HepG2 (cell line): ENCODE results near the gene PCBP2. TPM values are rescaled to one million over a fixed set of nuclear protein-coding genes. Genes with fewer than 3 reads are reported as not detected.

Experiments
- ATAC-seq: fragments of 200-7000 bp; cut with Tn5 transposase; 3 replicates; pipeline ENCODE4 v1.9.1; 2020; ENCODE audit warnings: mild to moderate bottlenecking, moderate library complexity
- BruUV-seq: library from RNA; stranded (reverse); fragments of 400-500 nt; replicated peaks from 2 replicates; lab custom pipeline; 2021; lab: Mats Ljungman, UMichigan
- CTCF ChIA-PET: fragments of 300-600 bp; formaldehyde crosslinking; extraction: SDS; loops from one replicate; lab custom pipeline; 2021; ENCODE audit warnings: low total read pairs, inconsistent platforms, low intra/inter-chr PET ratio; lab: Yijun Ruan, JAX
- POLR2A ChIA-PET: fragments of 350-600 bp; sonication (Branson Sonifier 250); formaldehyde crosslinking; loops from one replicate; lab custom pipeline; 2020; ENCODE audit warnings: antibody characterized with exemption, inconsistent platforms; lab: Yijun Ruan, JAX
- DNase-seq: peaks from one replicate; pipeline ENCODE4 v3.0.0-alpha.2; 2015; ENCODE audit warnings: low spot score
- FAIRE-seq: peaks from 3 replicates; lab custom pipeline; 2011; peaks lifted over from hg19 to GRCh38; lab: Jason Lieb, UNC
- H2AFZ ChIP-seq: one replicate; pipeline ENCODE4 v1.6.1; 2011; ENCODE audit warnings: low read length, inconsistent platforms
- H3K27ac ChIP-seq: fragments of 300-600 bp; 3 replicates; pipeline ENCODE4 v1.8.0; 2011; ENCODE audit warnings: mixed run types, mild to moderate bottlenecking, mixed read lengths, low read length, inconsistent platforms; ENCODE audit not compliant: insufficient read depth; ENCODE audit errors: extremely low read length
- H3K27me3 ChIP-seq, 2 experiments: fragments of 200-600 bp in 1 of 2; 2 replicates in 1 of 2; 3 replicates in 1 of 2; pipeline versions ENCODE4 v1.6.0 to v1.8.0; 2011; ENCODE audit warnings: low read length in 2 of 2, mild to moderate bottlenecking in 2 of 2, moderate library complexity in 2 of 2, inconsistent platforms in 1 of 2; ENCODE audit not compliant: insufficient read depth in 2 of 2, control insufficient read depth in 1 of 2
- H3K36me3 ChIP-seq, 2 experiments: fragments of 200-600 bp in 1 of 2; replicated peaks in 1 of 2; 2 replicates in 1 of 2; 3 replicates in 1 of 2; pipeline versions ENCODE4 v1.5.1 to v1.8.0; 2011; ENCODE audit warnings: low read length in 2 of 2, inconsistent platforms in 1 of 2; ENCODE audit not compliant: insufficient read depth in 2 of 2, control insufficient read depth in 1 of 2
- H3K4me1 ChIP-seq: 2 replicates; pipeline ENCODE4 v1.5.1; 2012; ENCODE audit warnings: low read length, inconsistent platforms; ENCODE audit not compliant: insufficient read depth
- H3K4me2 ChIP-seq: 2 replicates; pipeline ENCODE4 v1.6.0; 2011; ENCODE audit warnings: low read depth, low read length, inconsistent platforms
- H3K4me3 ChIP-seq, 3 experiments: fragments of 200-600 bp in 1 of 3; sonication (generic), shearing (Covaris generic) in 1 of 3; replicated peaks in 1 of 3; 2 replicates each; pipeline ENCODE4 v1.5.1; 2011 to 2016; ENCODE audit warnings: low read length in 3 of 3, inconsistent platforms in 2 of 3, low read depth in 2 of 3, mild to moderate bottlenecking in 2 of 3, control low read depth in 1 of 3, mixed read lengths in 1 of 3; ENCODE audit not compliant: insufficient read depth in 1 of 3
- H3K79me2 ChIP-seq: one replicate; pipeline ENCODE4 v1.6.1; 2011; ENCODE audit warnings: low read length, inconsistent platforms; ENCODE audit not compliant: insufficient read depth
- H3K9ac ChIP-seq: 2 replicates; pipeline ENCODE4 v1.6.0; 2011; ENCODE audit warnings: mild to moderate bottlenecking, low read depth, low read length, inconsistent platforms; ENCODE audit not compliant: insufficient read depth
- H3K9me3 ChIP-seq: 2 replicates; pipeline ENCODE4 v1.5.1; 2012; ENCODE audit warnings: mild to moderate bottlenecking, low read length
- H4K20me1 ChIP-seq: 2 replicates; pipeline ENCODE4 v1.6.0; 2011; ENCODE audit warnings: inconsistent platforms, mild to moderate bottlenecking, low read length, moderate library complexity; ENCODE audit not compliant: insufficient read depth
- ARNTL ChIP-seq: sonication (generic); formaldehyde crosslinking; IDR thresholded peaks from 2 replicates; pipeline ENCODE4 v1.4.0; 2020; ENCODE audit warnings: mild to moderate bottlenecking, missing genetic modification reagents
- EEA1 ChIP-seq: sonication (generic); formaldehyde crosslinking; IDR thresholded peaks from 2 replicates; pipeline ENCODE4 v1.5.1; 2020; ENCODE audit warnings: mild to moderate bottlenecking, missing genetic modification reagents, borderline replicate concordance
- FOSL2 ChIP-seq: sonication (generic); formaldehyde crosslinking; IDR thresholded peaks from 2 replicates; pipeline ENCODE4 v1.4.0; 2020; ENCODE audit warnings: missing genetic modification reagents
- FOXA3 ChIP-seq: IDR thresholded peaks from 2 replicates; pipeline ENCODE4 v1.6.1; 2016; ENCODE audit warnings: missing genetic modification reagents, missing compliant biosample characterization
- GATA4 ChIP-seq: sonication (generic); IDR thresholded peaks from 2 replicates; pipeline ENCODE4 v1.6.1; 2016; ENCODE audit warnings: antibody characterized with exemption, low read depth, borderline replicate concordance
- IRX3 ChIP-seq: sonication (generic); formaldehyde crosslinking; IDR thresholded peaks from 2 replicates; pipeline ENCODE4 v1.8.1; 2023; ENCODE audit warnings: mild to moderate bottlenecking, low read depth, missing genetic modification reagents, borderline replicate concordance
- PHF20 ChIP-seq: sonication (generic); formaldehyde crosslinking; IDR thresholded peaks from 2 replicates; pipeline ENCODE4 v1.5.0; 2020; ENCODE audit warnings: mild to moderate bottlenecking, missing genetic modification reagents
- PHF8 ChIP-seq: sonication (generic); formaldehyde crosslinking; IDR thresholded peaks from 2 replicates; pipeline ENCODE4 v1.5.0; 2020; ENCODE audit warnings: missing genetic modification reagents
- POLR2A ChIP-seq, 2 experiments: IDR thresholded peaks; 2 replicates each; pipeline ENCODE4 v1.6.1; 2011; ENCODE audit warnings: low read depth in 2 of 2, low read length in 2 of 2, mild to moderate bottlenecking in 1 of 2, moderate library complexity in 1 of 2; ENCODE audit not compliant: insufficient read depth in 1 of 2
- POLR2AphosphoS5 ChIP-seq: IDR thresholded peaks from 2 replicates; pipeline ENCODE4 v1.6.1; 2012; ENCODE audit warnings: low read depth, low read length
- RFXAP ChIP-seq: sonication (generic); formaldehyde crosslinking; IDR thresholded peaks from 2 replicates; pipeline ENCODE4 v1.4.0; 2020; ENCODE audit warnings: missing genetic modification reagents, borderline replicate concordance
- SSRP1 ChIP-seq: IDR thresholded peaks from 2 replicates; pipeline ENCODE4 v1.6.1; 2016; ENCODE audit warnings: control low read depth
- ZNF547 ChIP-seq: sonication (generic); formaldehyde crosslinking; IDR thresholded peaks from 2 replicates; pipeline ENCODE4 v1.5.1; 2020; ENCODE audit warnings: mild to moderate bottlenecking, missing genetic modification reagents
- WGBS: methylation state at CpG from one replicate; pipeline ENCODE4 v1.1.6; 2017; ENCODE audit warnings: low lambda C conversion rate; 5-methylcytosine and 5-hydroxymethylcytosine counted together
- in situ Hi-C: cut with HindIII; loops from 2 replicates; pipeline ENCODE4 v1.10.0; 2017; ENCODE audit warnings: low pct_unique_long_range_greater_than_20kb; ENCODE audit not compliant: extremely low pct_ligation_motif_present
- intact Hi-C: fragments of 100-400 bp; cut with micrococcal nuclease; formaldehyde crosslinking; loops from one replicate; pipeline ENCODE4 v1.10.0; 2022; ENCODE audit not compliant: unreplicated experiment
- polyA plus RNA-seq, 8 experiments: library from polyadenylated mRNA; depleted of rRNA in 3 of 8; stranded (reverse) in 7 of 8; unstranded in 1 of 8; fragments of >200 nt; fragmentation: Illumina TruSeq in 4 of 8; extraction: Trizol in 4 of 8; gene quantifications; 2 replicates each; pipeline versions ENCODE4 v1.2.1 to v1.2.3, GENCODE V29; 2011 to 2016; ENCODE audit warnings: low read depth in 4 of 8, missing spikeins in 1 of 8, mixed read lengths in 1 of 8; ENCODE audit not compliant: insufficient read depth in 1 of 8
- total RNA-seq, 5 experiments: library from RNA; depleted of rRNA; stranded (reverse); fragments of >200 nt; fragmentation: Illumina TruSeq; extraction: Trizol; gene quantifications; 2 replicates each; pipeline ENCODE4 v1.2.3, GENCODE V29; 2016; ENCODE audit warnings: low read depth in 1 of 5
- TF ChIP-seq, protein P1 (sequence below): sonication (generic); formaldehyde crosslinking; IDR thresholded peaks from 2 replicates; pipeline ENCODE4 v1.4.0; 2020; ENCODE audit warnings: missing genetic modification reagents, low read depth, mild to moderate bottlenecking, borderline replicate concordance
- TF ChIP-seq, protein P2 (sequence below): IDR thresholded peaks from 2 replicates; pipeline ENCODE4 v1.6.1; 2018; ENCODE audit warnings: missing genetic modification reagents, mild to moderate bottlenecking, missing compliant biosample characterization
- TF ChIP-seq, protein P3 (sequence below): sonication (generic); formaldehyde crosslinking; IDR thresholded peaks from 2 replicates; pipeline ENCODE4 v1.5.0; 2020; ENCODE audit warnings: mild to moderate bottlenecking, missing genetic modification reagents, borderline replicate concordance
- TF ChIP-seq, protein P4 (sequence below): sonication (generic); formaldehyde crosslinking; IDR thresholded peaks from 2 replicates; pipeline ENCODE4 v1.4.0; 2020; ENCODE audit warnings: missing genetic modification reagents
- TF ChIP-seq, protein P5 (sequence below): IDR thresholded peaks from 2 replicates; pipeline ENCODE4 v1.6.1; 2016; ENCODE audit warnings: low read depth, borderline replicate concordance

The PCBP2 gene
- total and polyA plus RNA-seq, 2 of the 13 experiments (the other 11 are each of a cell fraction or from before 2014, with no cell fraction given) = 154 to 345 TPM

DNA sequence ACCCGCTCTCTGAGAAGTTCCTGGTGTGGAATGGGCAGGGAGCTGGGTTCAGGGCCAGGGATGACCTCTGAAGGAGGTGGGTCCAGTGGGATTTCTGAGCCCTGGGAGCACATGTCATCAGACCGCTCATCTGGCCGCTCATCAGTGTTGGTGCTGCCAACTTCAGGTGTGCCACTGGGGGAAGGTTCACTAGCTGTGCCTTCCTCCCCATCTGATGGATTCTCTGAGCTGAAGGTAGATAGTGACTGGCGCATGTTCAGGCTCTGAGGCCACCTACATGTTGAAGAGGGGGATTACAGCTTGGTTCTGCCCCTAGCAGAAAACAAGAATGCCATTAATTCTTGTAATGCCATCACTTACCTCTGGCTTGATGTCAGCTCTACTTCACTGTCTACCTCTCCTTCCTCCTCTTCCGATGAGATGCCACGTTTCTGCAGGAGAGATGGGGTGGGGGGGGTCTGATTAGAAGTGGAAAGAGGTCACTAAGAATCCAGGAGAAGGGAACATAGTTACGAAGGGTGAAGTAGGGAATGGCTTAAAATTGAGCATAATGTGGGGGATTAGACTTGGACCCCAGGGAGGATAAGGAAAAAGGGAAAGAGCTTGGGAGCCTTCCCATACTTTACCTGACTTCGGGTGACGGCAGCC is 30.2 kb downstream of the PCBP2 start:
- FAIRE-seq (peak; percentile 66), DNase-seq (peak; percentile 49), ATAC-seq (peak; percentile 43)
- Histone ChIP-seq H3K4me3 (no peak overlapping the region), H4K20me1 (peaks cover 12% of the 10 kb centered on the region), H3K36me3 (peaks cover 13 to 50% of the 10 kb centered on the region in 2 experiments), H3K27me3 (no peaks in the 10 kb centered on the region), H3K79me2 (no peaks in the 10 kb centered on the region), H3K9ac (no peak overlapping the region), H3K4me2 (no peak overlapping the region), H2AFZ (no peak overlapping the region), H3K4me1 (no peaks in the 10 kb centered on the region), H3K27ac (no peak overlapping the region), H3K9me3 (no peaks in the 10 kb centered on the region)
- intact Hi-C loops (no loop called here), in situ Hi-C loops (no loop called here)
- BruUV-seq = no TSS peak
- WGBS = 86% methylated on average over 8 of the region's 9 CpGs
- POLR2A ChIA-PET = interaction anchor here (0.7 to 4.2 kb wide), 12 partner anchors 9 to 161 kb away, joined by 3 to 58 read pairs (median 4); partner anchors contain the start of genes AAAS, MAP3K12, PRR13 and SP1
- CTCF ChIA-PET = no interaction called here
- TF ChIP-seq EEA1 (CRISPR knock-in tag) (no peak), ZNF547 (no peak), FOXA3 (CRISPR knock-in tag) (no peak), RFXAP (CRISPR knock-in tag) (no peak), POLR2AphosphoS5 (0 out of 2 replicates have a peak, but pooled peaks have one; percentile 8), SSRP1 (CRISPR knock-in tag) (peak; percentile 28; the same call in 1 of the 2 replicates), FOSL2 (no peak), IRX3 (CRISPR knock-in tag) (no peak), GATA4 (no peak), PHF20 (CRISPR knock-in tag) (no peak), PHF8 (0 out of 2 replicates have a peak, but pooled peaks have one; percentile 2), POLR2A (IDR thresholded peaks at IDR 0.05; ENCODE audit: insufficient read depth in 1 of 2, low read depth in 2 of 2, low read length in 2 of 2) (peak in 1 of 2 experiments; percentile 47; a peak in 2 of 4 replicates), ARNTL (CRISPR knock-in tag) (no peak)
- TF ChIP-seq, protein P1, sequence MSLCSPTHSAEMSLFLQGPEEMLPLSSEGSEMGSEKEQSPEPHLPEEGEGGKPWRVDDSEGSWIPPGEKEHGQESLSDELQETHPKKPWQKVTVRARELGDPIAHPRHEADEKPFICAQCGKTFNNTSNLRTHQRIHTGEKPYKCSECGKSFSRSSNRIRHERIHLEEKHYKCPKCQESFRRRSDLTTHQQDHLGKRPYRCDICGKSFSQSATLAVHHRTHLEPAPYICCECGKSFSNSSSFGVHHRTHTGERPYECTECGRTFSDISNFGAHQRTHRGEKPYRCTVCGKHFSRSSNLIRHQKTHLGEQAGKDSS (CRISPR knock-in tag) = no peak
- TF ChIP-seq, protein P2, sequence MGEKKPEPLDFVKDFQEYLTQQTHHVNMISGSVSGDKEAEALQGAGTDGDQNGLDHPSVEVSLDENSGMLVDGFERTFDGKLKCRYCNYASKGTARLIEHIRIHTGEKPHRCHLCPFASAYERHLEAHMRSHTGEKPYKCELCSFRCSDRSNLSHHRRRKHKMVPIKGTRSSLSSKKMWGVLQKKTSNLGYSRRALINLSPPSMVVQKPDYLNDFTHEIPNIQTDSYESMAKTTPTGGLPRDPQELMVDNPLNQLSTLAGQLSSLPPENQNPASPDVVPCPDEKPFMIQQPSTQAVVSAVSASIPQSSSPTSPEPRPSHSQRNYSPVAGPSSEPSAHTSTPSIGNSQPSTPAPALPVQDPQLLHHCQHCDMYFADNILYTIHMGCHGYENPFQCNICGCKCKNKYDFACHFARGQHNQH (CRISPR knock-in tag) = 0 out of 2 replicates have a peak, but pooled peaks have one; percentile 14
- TF ChIP-seq, protein P3, sequence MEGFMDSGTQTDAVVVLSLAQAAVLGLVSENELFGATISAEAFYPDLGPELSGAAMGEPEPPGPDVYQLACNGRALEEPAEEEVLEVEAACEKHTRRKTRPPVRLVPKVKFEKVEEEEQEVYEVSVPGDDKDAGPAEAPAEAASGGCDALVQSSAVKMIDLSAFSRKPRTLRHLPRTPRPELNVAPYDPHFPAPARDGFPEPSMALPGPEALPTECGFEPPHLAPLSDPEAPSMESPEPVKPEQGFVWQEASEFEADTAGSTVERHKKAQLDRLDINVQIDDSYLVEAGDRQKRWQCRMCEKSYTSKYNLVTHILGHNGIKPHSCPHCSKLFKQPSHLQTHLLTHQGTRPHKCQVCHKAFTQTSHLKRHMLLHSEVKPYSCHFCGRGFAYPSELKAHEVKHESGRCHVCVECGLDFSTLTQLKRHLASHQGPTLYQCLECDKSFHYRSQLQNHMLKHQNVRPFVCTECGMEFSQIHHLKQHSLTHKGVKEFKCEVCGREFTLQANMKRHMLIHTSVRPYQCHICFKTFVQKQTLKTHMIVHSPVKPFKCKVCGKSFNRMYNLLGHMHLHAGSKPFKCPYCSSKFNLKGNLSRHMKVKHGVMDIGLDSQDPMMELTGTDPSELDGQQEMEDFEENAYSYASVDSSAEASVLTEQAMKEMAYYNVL (CRISPR knock-in tag) = no peak
- TF ChIP-seq, protein P4, sequence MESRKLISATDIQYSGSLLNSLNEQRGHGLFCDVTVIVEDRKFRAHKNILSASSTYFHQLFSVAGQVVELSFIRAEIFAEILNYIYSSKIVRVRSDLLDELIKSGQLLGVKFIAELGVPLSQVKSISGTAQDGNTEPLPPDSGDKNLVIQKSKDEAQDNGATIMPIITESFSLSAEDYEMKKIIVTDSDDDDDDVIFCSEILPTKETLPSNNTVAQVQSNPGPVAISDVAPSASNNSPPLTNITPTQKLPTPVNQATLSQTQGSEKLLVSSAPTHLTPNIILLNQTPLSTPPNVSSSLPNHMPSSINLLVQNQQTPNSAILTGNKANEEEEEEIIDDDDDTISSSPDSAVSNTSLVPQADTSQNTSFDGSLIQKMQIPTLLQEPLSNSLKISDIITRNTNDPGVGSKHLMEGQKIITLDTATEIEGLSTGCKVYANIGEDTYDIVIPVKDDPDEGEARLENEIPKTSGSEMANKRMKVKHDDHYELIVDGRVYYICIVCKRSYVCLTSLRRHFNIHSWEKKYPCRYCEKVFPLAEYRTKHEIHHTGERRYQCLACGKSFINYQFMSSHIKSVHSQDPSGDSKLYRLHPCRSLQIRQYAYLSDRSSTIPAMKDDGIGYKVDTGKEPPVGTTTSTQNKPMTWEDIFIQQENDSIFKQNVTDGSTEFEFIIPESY (CRISPR knock-in tag) = peak; percentile 28; the same call in 1 of the 2 replicates
- TF ChIP-seq, protein P5, sequence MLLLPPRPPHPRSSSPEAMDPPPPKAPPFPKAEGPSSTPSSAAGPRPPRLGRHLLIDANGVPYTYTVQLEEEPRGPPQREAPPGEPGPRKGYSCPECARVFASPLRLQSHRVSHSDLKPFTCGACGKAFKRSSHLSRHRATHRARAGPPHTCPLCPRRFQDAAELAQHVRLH (CRISPR knock-in tag) = no peak
